Type B pancreatic cell (in vitro differentiated cells): ENCODE measurements around the gene RCC2. TPM values are rescaled to one million over a fixed set of nuclear protein-coding genes. Genes with fewer than 3 reads are reported as not detected.
"Not testable (repeated sequence)": the region's sequence is repeated elsewhere in the genome, so short reads cannot be mapped to it uniquely, and the experiment has no call there.

Experiments
- DNase-seq: peaks from one replicate; pipeline ENCODE4 v3.0.0; 2021; ENCODE audit warnings: mixed read lengths; ENCODE audit not compliant: unreplicated experiment; ENCODE audit errors: extremely low spot score
- H3K27ac Mint-ChIP-seq: 2 replicates; pipeline ENCODE4 v1.8.0; 2021; ENCODE audit warnings: mild to moderate bottlenecking, mixed read lengths
- H3K27me3 Mint-ChIP-seq: 2 replicates; pipeline ENCODE4 v1.8.0; 2021; ENCODE audit warnings: mixed read lengths
- H3K36me3 Mint-ChIP-seq: 2 replicates; pipeline ENCODE4 v1.8.0; 2021; ENCODE audit warnings: mixed read lengths
- H3K4me1 Mint-ChIP-seq: one replicate; pipeline ENCODE4 v1.8.0; 2021; ENCODE audit warnings: mixed read lengths; ENCODE audit not compliant: unreplicated experiment
- H3K4me3 Mint-ChIP-seq: 2 replicates; pipeline ENCODE4 v1.8.0; 2021; ENCODE audit warnings: mild to moderate bottlenecking, mixed read lengths
- H3K9me3 Mint-ChIP-seq: 2 replicates; pipeline ENCODE4 v1.8.0; 2021; ENCODE audit warnings: mixed read lengths
- total RNA-seq: library from RNA; stranded (reverse); gene quantifications from 2 replicates; pipeline ENCODE4 v1.2.1, GENCODE V29; 2021; ENCODE audit warnings: low replicate concordance
- TF ChIP-seq, protein P1 (sequence below): fragments of 200-600 bp; sonication (generic); conservative IDR thresholded peaks from 2 replicates; pipeline ENCODE4 v1.5.0; 2021; ENCODE audit warnings: antibody characterized with exemption, mild to moderate bottlenecking

The RCC2 gene
- total RNA-seq, 1 donor from 2014 or later = 183 TPM

DNA sequence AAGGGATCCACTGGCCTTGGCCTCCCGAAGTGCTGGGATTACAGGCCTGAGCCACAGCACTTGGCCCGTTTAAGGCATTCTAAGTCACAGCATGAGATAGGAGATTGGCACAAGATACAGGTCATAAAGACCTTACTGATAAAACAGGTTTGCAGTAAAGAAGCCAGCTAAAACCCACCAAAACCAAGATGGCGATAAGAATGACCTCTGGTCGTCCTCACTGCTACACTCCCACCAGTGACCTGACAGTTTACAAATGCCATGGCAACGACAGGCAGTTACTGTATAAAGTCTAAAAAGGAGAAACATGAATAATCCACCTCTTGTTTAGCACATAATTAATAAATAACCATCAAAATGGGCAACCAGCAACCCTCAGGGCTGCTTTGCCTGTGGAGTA is 33.3 kb upstream of the RCC2 start:
- Mint-ChIP-seq H3K36me3 (no peaks in the 10 kb centered on the region), H3K27me3 (peaks cover 7% of the 10 kb centered on the region), H3K4me3 (no peak overlapping the region), H3K27ac (no peak overlapping the region), H3K9me3 (no peaks in the 10 kb centered on the region), H3K4me1 (peaks cover 7% of the 10 kb centered on the region)
- DNase-seq = no peak
- TF ChIP-seq, protein P1, sequence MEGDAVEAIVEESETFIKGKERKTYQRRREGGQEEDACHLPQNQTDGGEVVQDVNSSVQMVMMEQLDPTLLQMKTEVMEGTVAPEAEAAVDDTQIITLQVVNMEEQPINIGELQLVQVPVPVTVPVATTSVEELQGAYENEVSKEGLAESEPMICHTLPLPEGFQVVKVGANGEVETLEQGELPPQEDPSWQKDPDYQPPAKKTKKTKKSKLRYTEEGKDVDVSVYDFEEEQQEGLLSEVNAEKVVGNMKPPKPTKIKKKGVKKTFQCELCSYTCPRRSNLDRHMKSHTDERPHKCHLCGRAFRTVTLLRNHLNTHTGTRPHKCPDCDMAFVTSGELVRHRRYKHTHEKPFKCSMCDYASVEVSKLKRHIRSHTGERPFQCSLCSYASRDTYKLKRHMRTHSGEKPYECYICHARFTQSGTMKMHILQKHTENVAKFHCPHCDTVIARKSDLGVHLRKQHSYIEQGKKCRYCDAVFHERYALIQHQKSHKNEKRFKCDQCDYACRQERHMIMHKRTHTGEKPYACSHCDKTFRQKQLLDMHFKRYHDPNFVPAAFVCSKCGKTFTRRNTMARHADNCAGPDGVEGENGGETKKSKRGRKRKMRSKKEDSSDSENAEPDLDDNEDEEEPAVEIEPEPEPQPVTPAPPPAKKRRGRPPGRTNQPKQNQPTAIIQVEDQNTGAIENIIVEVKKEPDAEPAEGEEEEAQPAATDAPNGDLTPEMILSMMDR = no peak

DNA sequence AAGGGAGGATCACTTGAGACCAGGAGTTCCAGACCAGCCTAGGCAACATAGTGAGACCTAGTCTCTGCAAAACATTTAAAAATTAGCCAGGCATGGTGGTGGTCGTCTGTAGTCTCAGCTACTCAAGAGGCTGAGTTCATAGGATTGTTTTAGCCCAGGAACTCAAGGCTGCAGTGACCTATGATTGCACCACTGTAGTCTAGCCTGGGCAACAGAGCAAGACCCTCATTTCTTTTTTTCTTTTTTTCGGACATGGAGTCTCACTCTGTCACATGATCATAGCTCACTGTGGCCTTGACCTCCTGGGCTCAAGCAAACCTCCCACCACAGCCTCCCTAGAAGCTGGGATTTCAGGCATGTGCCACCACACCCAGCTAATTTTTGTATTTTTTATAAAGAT is 31.9 kb upstream of the RCC2 start:
- no peak for DNase-seq
- peaks cover 4% of the 10 kb centered on the region for H3K4me1 Mint-ChIP-seq
- peaks cover 7% of the 10 kb centered on the region for H3K27me3 Mint-ChIP-seq
- H3K36me3 Mint-ChIP-seq = no peaks in the 10 kb centered on the region
- no peaks in the 10 kb centered on the region for H3K9me3 Mint-ChIP-seq
- TF ChIP-seq, protein P1 = no peak
- no peak overlapping the region for H3K4me3 Mint-ChIP-seq
- H3K27ac Mint-ChIP-seq = no peak overlapping the region

DNA sequence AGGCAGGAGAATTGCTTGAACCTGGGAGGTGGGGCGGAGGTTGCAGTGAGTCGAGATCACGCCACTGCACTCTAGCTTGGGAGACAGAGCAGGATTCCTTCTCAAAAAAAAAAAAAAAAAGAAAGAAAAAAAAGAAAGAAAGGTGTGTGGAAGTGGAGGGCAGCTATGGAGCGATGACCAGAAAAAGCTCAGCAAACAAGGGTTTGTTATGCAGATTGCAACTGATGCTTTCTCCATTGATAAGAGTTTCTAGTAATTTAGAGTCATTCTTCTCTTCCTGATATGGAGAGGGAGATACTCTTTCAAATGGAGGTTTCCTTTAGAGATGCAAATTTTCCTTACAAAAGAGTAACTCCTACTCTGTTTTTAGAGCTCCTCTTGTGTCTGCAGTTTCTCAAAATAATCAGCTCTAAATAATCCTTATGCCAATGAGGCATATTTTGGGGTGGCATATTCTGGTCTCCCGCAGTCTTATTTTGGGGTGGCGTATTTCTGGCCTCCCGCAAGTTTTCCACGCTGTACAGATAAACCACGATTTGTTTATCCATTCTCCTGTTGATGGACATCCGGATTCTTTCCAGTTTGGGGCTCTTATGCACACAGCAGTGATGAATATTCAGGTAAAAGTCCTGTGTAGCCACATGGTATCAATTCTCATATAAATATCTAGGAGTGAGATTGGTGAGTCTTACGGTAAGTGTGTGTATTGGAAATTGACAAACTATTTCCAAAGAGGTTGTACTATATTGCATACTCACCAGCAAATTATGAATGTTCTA is 30.7 kb upstream of the RCC2 start:
- H3K27ac Mint-ChIP-seq = no peak overlapping the region
- H3K4me3 Mint-ChIP-seq = no peak overlapping the region
- peaks cover 7% of the 10 kb centered on the region for H3K27me3 Mint-ChIP-seq
- DNase-seq = no peak
- H3K9me3 Mint-ChIP-seq = no peaks in the 10 kb centered on the region
- no peaks in the 10 kb centered on the region for H3K4me1 Mint-ChIP-seq
- H3K36me3 Mint-ChIP-seq = no peaks in the 10 kb centered on the region
- TF ChIP-seq, protein P1 = no peak

DNA sequence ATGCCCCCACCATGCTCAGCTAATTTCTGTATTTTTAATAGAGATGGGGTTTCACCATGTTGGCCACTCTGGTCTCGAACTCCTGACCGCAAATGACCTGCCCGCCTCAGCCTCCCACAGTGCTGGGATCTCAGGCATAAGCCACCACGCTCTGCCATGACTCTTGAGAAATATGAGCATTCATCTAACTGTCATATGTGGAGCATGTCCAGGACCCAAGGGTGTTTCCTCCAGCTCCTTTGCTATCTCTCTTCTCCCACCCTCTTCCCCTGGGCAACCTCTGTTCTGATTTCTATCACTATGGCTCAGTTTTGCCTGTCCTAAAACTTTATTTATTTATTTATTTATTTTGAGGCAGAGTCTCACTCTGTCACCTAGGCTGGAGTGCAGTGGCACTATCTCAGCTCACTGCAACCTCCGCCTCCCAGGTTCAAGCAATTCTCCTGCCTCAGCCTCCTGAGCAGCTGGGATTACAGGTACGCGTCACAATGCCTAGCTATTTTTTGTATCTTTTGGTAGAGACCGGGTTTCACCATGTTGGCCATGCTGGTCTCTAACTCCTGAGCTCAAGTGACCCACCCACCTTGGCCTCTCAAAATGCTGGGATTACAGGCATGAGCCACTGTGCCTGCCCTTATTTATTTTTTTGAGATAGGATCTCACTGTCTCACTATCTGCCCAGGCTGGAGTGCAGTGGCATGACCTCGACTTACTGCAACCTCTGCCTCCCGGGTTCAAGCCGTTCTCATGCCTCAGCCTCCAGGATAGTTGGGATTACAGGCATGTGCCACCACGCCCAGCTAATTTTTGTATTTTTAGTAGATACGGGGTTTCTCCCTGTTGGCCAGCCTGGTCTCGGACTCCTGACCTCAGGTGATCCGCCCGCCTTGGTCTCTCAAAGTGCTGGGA is 29.1 kb upstream of the RCC2 start:
- H3K36me3 Mint-ChIP-seq, H3K9me3 Mint-ChIP-seq, DNase-seq, H3K4me3 Mint-ChIP-seq, H3K27me3 Mint-ChIP-seq, H3K4me1 Mint-ChIP-seq, H3K27ac Mint-ChIP-seq: not testable (repeated sequence)

DNA sequence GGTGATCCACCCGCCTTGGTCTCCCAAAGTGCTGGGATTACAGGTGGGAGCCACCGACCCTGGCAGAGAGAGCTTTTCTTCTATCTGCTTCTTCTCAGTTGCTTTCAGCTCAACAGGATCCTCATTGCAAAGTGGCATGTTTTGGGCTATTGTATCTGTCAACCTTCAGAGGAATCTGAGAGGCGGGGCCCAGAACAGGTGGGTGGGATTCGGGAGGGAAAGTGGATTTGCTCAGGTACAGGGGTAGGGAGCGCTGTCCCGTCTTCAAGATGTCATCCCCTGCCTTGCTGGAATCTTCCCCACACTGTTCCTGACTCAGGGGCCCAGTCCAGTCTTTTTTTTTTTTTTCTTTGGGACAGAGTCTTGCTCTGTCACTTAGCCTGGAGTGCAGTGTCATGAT is 26.9 kb upstream of the RCC2 start:
- Mint-ChIP-seq H3K9me3 (no peaks in the 10 kb centered on the region), H3K27me3 (peaks cover 7% of the 10 kb centered on the region), H3K4me1 (no peaks in the 10 kb centered on the region), H3K36me3 (no peaks in the 10 kb centered on the region), H3K27ac (no peak overlapping the region), H3K4me3 (no peak overlapping the region)
- TF ChIP-seq, protein P1 = no peak
- DNase-seq = no peak

DNA sequence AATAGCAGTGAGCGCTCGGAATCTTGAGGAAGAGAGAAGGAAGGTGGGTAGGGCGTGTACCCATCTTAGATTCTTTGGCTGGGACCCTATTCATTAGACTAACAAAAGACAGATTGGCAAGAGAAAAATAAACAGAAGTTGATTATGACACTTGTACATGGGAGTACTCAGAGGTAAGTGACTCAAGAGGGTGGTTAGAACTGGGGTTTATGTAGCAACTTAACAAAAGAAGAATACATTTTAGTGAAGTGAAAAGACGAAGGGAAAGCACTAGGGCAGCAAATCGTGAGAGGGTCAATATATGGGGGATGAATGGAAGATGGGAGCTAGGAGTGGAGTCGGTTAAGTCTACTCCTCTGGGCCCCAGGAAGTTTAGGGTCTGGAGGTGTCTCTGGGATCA is 25.8 kb upstream of the RCC2 start:
- Mint-ChIP-seq H3K4me1 (no peaks in the 10 kb centered on the region), H3K27ac (no peak overlapping the region), H3K9me3 (no peaks in the 10 kb centered on the region), H3K27me3 (peaks cover 3% of the 10 kb centered on the region), H3K4me3 (no peak overlapping the region), H3K36me3 (no peaks in the 10 kb centered on the region)
- TF ChIP-seq, protein P1 = no peak
- DNase-seq = no peak
